NCI-H2227 treated with DMSO at 0.1 percent for 48 hours (cell line): ENCODE results near the gene SRBD1.

ENCODE experiments used
- DNase-seq: peaks from one replicate; lab custom pipeline; 2025; lab: John Stamatoyannopoulos, UW

The SRBD1 gene

GRCh38 chr2:45418532-45418931, 192.5 kb downstream of the SRBD1 start:
- DNase-seq = no peak

GRCh38 chr2:45415534-45416123, 195.4 kb downstream of the SRBD1 start:
- DNase-seq = no peak

- DNase-seq = no peak
Measured at GRCh38 chr2:45412754-45413379, 198.2 kb downstream of the SRBD1 start.

- DNase-seq = no peak
Measured at GRCh38 chr2:45409677-45410076, 201.4 kb downstream of the SRBD1 start.

GRCh38 chr2:45406621-45407020, 204.4 kb downstream of the SRBD1 start:
- DNase-seq = no peak

DNA sequence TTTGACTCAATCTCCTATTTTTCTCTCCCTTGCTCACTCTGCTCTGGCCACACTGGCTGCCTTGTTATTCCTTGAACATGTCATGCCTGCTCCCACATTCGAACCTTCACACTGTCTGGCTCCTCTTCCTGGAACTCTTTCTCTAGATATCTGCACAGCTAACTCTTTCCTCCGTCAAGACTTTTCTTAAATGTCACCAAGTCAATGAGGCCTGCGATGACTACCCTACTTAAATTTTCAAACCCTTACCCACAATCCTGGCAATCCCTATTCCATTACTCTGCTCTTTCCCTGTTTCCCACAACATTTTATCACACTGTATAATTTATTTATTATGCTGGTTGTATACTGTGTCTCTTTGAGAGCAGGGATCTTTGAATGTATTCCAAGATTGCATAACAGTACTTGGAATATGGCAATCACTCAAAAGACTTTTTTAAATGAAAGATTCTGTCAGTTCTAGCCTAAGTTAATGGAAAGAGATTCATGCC, 206.2 kb downstream of the SRBD1 start:
- no peak for DNase-seq

DNA sequence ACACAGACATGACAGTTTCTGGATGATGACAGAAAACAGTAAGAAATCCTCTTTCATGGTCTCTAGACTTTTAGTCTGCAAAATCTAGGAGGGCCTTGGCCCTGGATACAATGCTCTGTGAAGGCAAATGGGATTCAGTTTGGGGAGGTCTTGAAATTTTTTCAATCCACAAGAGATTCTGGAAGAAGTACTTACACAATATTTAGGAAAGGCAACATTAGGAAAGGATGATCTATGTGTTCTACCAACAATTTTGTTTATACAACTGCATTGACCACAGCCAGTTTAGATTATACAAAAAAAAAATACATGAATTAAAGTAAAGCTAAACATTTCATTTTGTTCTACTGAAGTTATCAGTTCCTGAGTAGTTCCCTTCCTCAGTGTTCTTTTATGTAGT, 208.0 kb downstream of the SRBD1 start:
- no peak for DNase-seq

- DNase-seq = no peak
Measured at GRCh38 chr2:45401431-45401922, 209.6 kb downstream of the SRBD1 start.

DNA sequence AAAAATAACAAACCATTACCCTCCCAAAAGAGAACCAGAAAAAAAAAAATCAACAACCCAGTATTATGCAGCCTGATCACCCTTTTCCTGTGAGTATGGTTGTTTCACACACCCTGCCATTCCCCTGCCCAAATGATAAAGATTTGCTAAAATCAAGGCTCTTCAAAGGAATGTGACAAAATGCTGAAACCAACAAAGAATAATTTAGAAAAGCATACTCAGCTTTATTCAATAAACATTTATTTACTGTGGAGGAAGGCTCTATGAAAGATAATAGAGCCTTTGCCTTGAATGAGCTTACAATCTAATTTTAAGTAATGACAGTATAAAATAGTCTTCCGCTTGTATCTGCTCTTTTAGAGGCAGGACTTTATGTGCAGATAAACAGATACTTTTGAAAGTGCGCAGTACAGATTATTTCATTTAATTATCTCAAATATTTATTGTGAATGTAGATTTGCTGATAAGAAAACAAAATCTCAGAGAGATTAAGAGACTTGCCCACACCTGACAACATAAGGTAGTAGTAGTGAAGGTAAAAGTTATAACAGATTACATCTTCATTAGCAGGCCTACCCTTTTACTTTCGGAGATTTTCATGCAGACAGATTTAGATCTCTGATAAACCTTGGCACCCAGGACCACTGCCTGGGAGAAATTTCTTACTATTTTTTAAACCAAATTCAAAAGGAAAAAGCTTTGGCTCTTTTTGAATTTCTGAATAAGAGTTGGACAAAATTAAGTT, 211.9 kb downstream of the SRBD1 start:
- DNase-seq = no peak

DNA sequence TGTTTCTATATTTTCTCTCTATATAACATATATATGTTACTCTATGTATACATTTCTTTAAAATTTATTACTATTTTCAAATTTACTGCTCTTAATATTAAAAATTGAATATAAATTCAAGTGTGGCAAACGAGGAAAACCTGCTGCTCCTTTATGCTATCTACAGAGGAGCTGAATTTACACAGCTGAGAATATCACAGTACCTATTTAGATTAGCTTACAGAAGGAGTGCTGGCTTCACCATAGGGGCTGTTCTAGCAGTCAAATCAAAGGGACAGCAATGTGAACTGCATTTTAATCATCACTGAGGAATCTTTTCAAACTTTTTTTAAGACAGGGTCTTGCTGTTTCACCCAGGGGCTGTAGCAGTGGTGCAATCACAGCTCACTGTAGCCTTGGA, 213.8 kb downstream of the SRBD1 start:
- no peak for DNase-seq

- no peak for DNase-seq
Measured at GRCh38 chr2:45396671-45397070, 214.4 kb downstream of the SRBD1 start.

DNA sequence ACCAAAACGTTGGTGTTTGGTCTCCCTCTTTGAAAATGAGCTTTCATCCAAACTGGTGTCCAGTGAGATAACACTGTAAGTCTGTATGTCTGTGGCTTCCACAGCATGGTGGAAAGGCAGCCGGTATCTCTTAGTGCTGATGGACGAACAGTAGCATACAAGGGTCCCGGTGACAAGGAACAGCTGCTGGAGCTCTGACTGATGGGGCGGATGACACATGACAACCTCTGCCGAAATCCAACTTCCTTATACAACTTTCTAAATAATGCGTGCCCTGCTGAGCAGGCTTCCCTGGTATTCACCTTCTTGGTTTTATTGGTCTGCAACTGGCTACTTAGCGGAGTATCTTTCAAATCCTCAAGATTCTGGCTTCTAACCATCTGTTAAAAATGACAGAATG, 216.2 kb downstream of the SRBD1 start:
- no peak for DNase-seq

GRCh38 chr2:45394216-45394615, 216.9 kb downstream of the SRBD1 start:
- DNase-seq = no peak

GRCh38 chr2:45391866-45392265, 219.2 kb downstream of the SRBD1 start:
- no peak for DNase-seq

DNA sequence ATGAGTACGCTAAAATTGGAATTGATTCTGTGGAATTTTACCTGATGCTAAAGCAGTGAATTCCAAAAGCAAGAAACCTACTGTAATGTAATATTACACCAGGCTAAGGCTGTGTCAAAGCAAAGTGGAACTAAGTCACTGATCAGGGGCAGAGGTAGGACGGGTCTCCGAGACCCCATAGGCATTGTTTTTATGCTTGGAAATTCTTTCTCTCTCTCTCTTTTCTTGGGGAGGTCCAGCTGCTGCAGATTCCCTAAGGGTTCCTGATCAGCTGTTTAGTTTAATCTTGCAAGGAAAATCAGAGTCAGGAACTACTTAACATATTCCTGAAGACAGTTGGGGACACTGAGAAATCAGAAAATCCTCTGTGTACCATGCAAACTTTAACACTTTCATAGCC, 220.2 kb downstream of the SRBD1 start:
- DNase-seq = no peak

- DNase-seq = no peak
Measured at GRCh38 chr2:45390441-45390840, 220.6 kb downstream of the SRBD1 start.

DNA sequence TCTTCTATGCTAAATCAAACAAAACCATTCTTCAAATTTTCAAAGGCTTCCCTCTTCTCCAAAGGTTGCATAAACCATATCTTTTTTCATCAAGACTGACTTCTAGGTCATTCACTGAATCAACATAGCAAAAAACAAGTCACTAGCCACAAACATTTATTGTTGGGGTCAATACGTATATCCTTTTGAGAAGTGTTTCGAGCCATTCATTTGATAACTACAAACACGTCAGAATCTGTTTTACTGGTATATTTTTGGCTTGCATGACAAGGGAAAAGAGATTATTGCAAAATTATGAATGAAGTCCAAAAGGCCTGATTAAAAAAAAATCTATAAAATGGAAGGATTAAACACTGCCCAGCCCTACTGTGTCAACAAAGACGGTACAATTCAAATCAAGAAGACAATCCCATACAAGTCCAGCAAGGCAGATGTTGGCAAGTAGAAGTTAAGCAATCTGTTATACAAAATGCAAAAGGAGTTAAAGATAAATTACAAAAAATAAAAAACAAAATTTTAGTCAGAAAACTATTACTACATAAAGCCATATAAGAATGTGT, 222.4 kb downstream of the SRBD1 start:
- DNase-seq = no peak

DNA sequence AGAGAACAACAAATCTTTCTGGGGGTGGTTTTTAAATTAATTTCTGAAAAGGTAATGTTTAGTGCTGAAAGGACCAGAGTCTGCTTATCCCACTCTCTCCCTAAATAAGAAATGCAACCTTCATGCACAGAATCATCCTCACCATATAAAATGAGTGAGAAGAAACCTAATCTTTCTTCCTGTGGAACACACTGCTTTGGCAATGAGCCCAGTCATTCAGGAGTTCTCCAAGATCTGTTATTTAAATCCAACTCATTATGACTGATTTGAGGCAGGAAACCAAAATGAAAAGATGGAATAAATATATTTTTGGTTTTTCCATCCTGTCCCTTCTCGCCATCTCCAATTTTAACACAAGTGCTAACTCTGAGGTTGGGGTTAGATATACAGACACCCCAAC, 228.3 kb downstream of the SRBD1 start:
- no peak for DNase-seq

GRCh38 chr2:45380131-45380836, 230.8 kb downstream of the SRBD1 start:
- DNase-seq = no peak

DNA sequence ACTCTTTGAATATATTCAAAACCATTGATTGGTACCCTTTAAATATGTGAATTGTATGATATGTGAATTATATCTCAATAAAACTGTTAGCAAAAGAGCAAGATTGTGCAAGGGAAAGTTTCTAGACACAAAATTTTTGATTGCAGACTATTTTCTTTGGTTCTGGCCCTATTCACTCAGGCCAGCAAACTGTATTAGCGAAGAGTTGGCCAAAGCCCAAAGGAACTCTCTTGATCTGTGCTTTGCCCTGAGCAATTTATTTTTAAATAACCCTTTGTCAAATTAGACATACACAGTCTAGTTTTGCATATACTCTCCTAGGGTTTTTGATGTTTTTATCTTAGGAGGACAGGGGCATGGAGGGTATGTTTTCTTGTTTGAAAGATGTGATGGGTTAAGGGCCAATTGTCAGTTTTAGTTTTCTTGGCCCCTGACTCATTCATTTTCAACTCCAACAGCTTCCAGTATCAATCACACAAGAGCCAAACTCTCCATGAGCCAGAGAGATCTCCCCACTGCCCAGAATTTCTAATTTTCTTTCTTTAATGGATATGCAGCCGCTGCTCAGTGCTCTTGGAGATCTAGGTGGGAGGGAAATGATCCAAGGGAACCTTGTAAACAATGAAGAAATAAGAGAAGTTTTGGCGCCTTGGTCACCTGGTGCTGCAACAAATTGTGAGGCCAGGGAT, 231.5 kb downstream of the SRBD1 start:
- DNase-seq = no peak

- DNase-seq = no peak
Measured at GRCh38 chr2:45373534-45373933, 237.5 kb downstream of the SRBD1 start.

DNA sequence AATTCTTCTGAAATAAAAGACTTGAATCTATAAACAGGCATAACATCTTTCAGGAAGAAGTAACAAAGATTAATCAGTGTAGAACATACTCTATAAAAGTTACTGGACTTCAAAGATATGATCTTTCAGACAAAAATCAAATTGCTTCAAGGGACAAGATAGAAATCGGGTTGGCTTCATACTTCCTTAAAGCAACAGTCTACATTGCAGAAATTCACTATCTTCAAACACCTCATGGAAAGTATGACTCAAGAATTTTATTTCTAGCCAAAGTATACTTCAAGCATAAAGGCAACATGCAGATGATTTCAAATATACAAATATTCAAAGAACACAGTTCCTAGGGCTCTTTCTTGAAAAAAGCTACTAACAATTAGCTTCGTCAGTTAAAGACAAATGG, 240.7 kb downstream of the SRBD1 start:
- no peak for DNase-seq
